Lower leg skin (tissue), 3 donors: ENCODE data around the gene KLF7.

ENCODE experiments used
- POLR2A ChIP-seq, 2 donors: fragments of 450-650 bp; IDR thresholded peaks; one replicate each; pipeline ENCODE4 v1.6.1; 2016 to 2017; ENCODE audit warnings: antibody characterized with exemption in 2 of 2, mild to moderate bottlenecking in 1 of 2, moderate library complexity in 1 of 2
- TF ChIP-seq, protein P1 (sequence below), 3 donors: fragments of 450-650 bp; IDR thresholded peaks; one replicate each; pipeline ENCODE4 v1.5.1; 2016; ENCODE audit warnings: antibody characterized with exemption in 3 of 3, mild to moderate bottlenecking in 3 of 3, moderate library complexity in 2 of 3

GRCh38 chr2:207184348-207184747 is 18.6 kb upstream of the KLF7 start:
- TF ChIP-seq, protein P1, sequence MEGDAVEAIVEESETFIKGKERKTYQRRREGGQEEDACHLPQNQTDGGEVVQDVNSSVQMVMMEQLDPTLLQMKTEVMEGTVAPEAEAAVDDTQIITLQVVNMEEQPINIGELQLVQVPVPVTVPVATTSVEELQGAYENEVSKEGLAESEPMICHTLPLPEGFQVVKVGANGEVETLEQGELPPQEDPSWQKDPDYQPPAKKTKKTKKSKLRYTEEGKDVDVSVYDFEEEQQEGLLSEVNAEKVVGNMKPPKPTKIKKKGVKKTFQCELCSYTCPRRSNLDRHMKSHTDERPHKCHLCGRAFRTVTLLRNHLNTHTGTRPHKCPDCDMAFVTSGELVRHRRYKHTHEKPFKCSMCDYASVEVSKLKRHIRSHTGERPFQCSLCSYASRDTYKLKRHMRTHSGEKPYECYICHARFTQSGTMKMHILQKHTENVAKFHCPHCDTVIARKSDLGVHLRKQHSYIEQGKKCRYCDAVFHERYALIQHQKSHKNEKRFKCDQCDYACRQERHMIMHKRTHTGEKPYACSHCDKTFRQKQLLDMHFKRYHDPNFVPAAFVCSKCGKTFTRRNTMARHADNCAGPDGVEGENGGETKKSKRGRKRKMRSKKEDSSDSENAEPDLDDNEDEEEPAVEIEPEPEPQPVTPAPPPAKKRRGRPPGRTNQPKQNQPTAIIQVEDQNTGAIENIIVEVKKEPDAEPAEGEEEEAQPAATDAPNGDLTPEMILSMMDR (IDR thresholded peaks at IDR 0.05), result no peak
- TF ChIP-seq POLR2A (IDR thresholded peaks at IDR 0.05), result no peak
